GM11168 (cell line): Measurements from ENCODE around the gene POU6F2.
"Not testable (repeated sequence)": the region's sequence is repeated elsewhere in the genome, so short reads cannot be mapped to it uniquely, and the experiment has no call there.

Experiments
- in situ Hi-C: fragments of 300-500 bp; cut with MboI; formaldehyde crosslinking; loops from one replicate; pipeline ENCODE4 v1.12.0; 2022; ENCODE audit warnings: low sequenced_read_pairs; ENCODE audit not compliant: unreplicated experiment

The POU6F2 gene

GRCh38 chr7:38973760-38974159 is 3.9 kb upstream of the POU6F2 start:
- in situ Hi-C loops, result no loop called here

GRCh38 chr7:38975944-38976392 is 1.7 kb upstream of the POU6F2 start:
- in situ Hi-C loops, result no loop called here

- in situ Hi-C loops, result no loop called here
Observed at GRCh38 chr7:38978491-38978890, 782 bp downstream of the POU6F2 start.

GRCh38 chr7:38992203-38992602 is 14.5 kb downstream of the POU6F2 start:
- in situ Hi-C loops, result no loop called here

DNA sequence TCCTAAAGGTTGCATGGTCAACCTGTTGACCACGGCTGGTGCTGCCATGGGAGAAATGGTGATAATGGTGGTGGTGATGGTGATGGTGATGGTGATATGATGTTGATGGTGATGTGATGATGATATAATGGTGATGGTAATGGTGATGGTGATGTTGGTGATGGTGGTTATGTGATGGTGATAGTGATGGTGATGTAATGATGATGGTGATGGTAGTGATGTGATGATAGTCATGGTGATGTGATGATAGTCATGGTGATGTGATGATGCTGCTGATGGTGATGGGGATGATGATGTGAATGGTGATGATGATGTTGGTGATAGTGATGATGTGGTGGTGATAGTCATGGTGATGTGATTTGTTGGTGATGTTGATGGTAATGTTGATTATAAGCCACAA is 23.9 kb downstream of the POU6F2 start:
- in situ Hi-C loops, result no loop called here

- in situ Hi-C loops, result no loop called here
Observed at GRCh38 chr7:39002755-39003154, 25.0 kb downstream of the POU6F2 start.

- in situ Hi-C loops, result no loop called here
Observed at GRCh38 chr7:39005036-39005435, 27.3 kb downstream of the POU6F2 start.

DNA sequence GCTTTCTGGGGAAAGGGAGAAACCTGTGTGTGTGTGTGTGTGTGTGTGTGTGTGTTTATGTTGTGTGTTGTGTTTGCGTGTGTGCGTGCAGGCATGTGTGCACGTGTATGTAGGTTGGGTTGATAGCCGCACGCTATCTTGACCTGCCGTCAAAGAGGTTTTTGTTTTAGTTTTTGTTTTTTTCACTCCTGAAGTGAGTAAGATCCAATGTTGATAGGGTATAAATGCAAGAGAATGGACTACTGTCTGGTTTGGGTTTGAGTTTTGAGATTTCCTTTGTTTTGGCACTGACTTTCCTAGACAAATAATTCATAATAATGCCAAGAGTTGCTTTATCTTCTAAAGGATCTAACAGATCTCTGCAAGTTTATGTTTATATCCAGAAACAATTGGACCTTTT is 27.8 kb downstream of the POU6F2 start:
- in situ Hi-C loops, result no loop called here

GRCh38 chr7:39013049-39013939 is 35.6 kb downstream of the POU6F2 start:
- in situ Hi-C loops, result not testable (repeated sequence)

- in situ Hi-C loops, result no loop called here
Observed at GRCh38 chr7:39016609-39017008, 38.9 kb downstream of the POU6F2 start.

DNA sequence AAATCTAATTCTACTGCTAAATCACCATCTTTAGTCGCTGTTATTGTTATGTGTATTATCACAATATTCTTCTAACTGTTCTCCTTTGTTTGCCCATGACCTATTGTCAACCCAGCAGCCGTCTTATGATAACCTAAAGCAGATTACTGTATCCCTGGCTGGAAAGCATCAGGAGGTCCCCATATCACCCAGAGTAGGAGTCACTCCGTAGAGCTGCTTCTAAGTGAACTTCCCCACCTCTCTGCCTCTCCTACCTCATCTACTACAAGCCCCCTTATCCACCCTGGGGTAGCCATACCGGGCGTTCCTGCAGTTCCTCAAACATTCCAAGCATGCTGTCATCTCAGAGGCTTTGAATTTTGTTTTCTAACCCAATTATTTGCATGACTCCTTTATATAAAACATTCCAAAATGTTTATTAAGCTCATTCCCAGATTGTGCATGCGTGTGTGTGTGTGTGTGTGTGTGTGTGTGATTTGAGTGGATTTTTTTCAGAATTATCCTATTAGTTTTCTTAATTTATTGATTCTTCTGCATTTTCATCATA is 39.7 kb downstream of the POU6F2 start:
- in situ Hi-C loops, result no loop called here

DNA sequence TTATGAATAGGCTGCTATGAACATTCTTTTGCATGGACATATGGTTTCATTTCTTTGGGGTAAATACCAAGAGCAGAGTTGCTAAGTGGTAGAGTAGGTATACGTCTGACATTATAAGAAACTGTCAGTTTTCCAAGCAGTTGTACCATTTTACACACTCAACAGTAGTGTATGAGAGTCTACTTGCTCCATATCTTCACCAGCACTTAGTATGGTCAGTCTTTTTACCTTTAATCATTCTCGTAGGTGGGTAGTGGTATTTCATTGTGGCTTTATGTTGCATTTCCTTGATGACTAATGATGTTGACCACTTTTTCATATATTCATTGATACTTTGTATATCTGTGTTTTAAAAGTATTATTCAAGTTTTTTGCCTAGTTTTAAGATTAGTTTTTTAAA is 45.1 kb downstream of the POU6F2 start:
- in situ Hi-C loops, result no loop called here

GRCh38 chr7:39027491-39027890 is 49.8 kb downstream of the POU6F2 start:
- in situ Hi-C loops, result no loop called here

GRCh38 chr7:39033885-39034624 is 56.3 kb downstream of the POU6F2 start:
- in situ Hi-C loops, result no loop called here

GRCh38 chr7:39035156-39035555 is 57.4 kb downstream of the POU6F2 start:
- in situ Hi-C loops, result no loop called here

GRCh38 chr7:39035903-39036302 is 58.2 kb downstream of the POU6F2 start:
- in situ Hi-C loops, result no loop called here

DNA sequence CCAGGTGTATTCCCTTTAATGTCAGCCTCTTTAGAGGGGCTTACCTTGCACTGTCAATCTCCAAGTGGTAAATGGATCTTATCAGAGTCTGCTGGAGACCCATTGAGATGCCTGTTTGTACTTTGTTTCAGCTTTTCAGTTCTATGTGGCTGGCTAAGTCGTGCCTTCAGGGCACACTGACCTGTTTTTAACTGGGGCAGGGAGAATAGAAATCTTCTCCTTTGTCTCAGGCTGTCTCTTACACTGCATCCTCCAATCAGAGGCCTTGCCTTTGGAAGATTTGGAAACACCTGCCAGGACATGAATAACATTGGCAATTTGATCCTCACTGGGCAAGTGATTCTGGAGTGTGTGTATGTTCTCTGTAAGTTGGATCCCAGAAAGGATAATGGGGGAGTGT is 65.0 kb downstream of the POU6F2 start:
- in situ Hi-C loops, result no loop called here

GRCh38 chr7:39043531-39043930 is 65.8 kb downstream of the POU6F2 start:
- in situ Hi-C loops, result no loop called here

DNA sequence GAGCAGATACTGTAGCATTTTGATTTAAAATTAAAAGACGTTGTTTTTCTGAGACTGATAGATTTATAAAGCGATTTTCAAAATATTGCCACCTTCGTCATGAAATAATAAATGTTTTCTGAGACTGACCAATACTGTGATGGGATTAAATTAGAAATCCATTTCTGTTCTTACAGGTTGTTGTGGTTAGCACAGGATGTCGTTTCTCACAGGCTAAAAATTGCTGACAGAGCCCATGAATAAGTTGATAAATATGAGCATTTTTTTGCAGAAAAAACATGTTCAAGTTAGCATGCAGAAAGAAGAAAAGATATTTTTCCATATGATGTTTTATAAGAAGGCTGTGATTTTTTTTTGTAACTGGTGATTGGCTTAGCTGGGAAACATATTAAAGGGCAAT is 66.8 kb downstream of the POU6F2 start:
- in situ Hi-C loops, result no loop called here

DNA sequence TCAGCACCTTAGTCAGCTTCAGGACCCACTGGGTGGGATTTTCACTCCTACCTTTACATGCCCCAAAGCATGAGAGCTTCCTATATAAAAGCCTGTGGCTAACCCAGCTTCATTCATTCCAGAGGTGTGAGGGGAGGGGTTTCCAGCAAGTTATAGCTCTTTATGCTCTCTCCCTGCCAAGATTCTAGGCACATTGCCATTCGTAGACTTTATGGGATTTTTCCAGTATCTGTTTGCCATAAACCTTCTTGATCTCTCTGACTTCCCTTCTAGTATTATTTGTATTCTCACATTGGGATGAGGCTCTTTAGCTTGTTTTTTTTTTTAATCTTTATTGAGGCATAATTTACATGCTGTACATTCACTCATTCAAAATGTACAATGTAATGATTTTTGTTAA is 67.5 kb downstream of the POU6F2 start:
- in situ Hi-C loops, result no loop called here

- in situ Hi-C loops, result no loop called here
Observed at GRCh38 chr7:39051279-39051678, 73.6 kb downstream of the POU6F2 start.
